CD4-positive, CD25-positive, alpha-beta regulatory T cell (primary cell): ENCODE measurements around the gene CDCP2. TPM values are rescaled to one million over a fixed set of nuclear protein-coding genes. Genes with fewer than 3 reads are reported as not detected.

ENCODE experiments used
- ATAC-seq, 2 donors: fragments of 150-1000 bp; cut with Tn5 transposase; one replicate each; pipeline ENCODE4 v1.10.0; 2021; ENCODE audit warnings: low read depth in 2 of 2, moderate number of reproducible peaks in 2 of 2, moderate library complexity in 1 of 2
- DNase-seq, 3 donors: peaks; one replicate each; pipeline versions ENCODE4 v3.0.0 to v3.0.0-alpha.2; 2012 to 2022; ENCODE audit warnings: mixed read lengths in 1 of 3
- H3K27ac ChIP-seq: one replicate; pipeline ENCODE4 v1.7.0; 2013; ENCODE audit warnings: mild to moderate bottlenecking, low read length; ENCODE audit not compliant: insufficient read depth, poor library complexity, severe bottlenecking
- H3K27me3 ChIP-seq: one replicate; pipeline ENCODE4 v1.7.0; 2013; ENCODE audit warnings: low read length; ENCODE audit not compliant: control insufficient read depth, insufficient read depth
- H3K36me3 ChIP-seq: one replicate; pipeline ENCODE4 v1.7.0; 2013; ENCODE audit warnings: mild to moderate bottlenecking, low read length, moderate library complexity; ENCODE audit not compliant: control insufficient read depth, insufficient read depth
- H3K4me1 ChIP-seq: 2 replicates; pipeline ENCODE4 v1.7.0; 2013; ENCODE audit warnings: mild to moderate bottlenecking, low read length; ENCODE audit not compliant: insufficient read depth, control insufficient read depth, poor library complexity, severe bottlenecking
- H3K4me3 ChIP-seq: one replicate; pipeline ENCODE4 v1.7.0; 2013; ENCODE audit warnings: low read depth, mild to moderate bottlenecking, low read length, moderate library complexity
- H3K9me3 ChIP-seq, 2 experiments: 1 replicate in 1 of 2; 2 replicates in 1 of 2; pipeline ENCODE4 v1.7.0; 2013; ENCODE audit warnings: low read length in 2 of 2, mild to moderate bottlenecking in 1 of 2, moderate library complexity in 1 of 2; ENCODE audit not compliant: control insufficient read depth in 2 of 2
- H3K27ac Mint-ChIP-seq, 3 donors: one replicate each; pipeline ENCODE4 v1.8.0; 2020 to 2022; ENCODE audit warnings: mild to moderate bottlenecking in 3 of 3, mixed read lengths in 3 of 3, moderate library complexity in 2 of 3
- H3K27me3 Mint-ChIP-seq: one replicate; pipeline ENCODE4 v1.8.0; 2022; ENCODE audit warnings: mild to moderate bottlenecking, mixed read lengths
- H3K36me3 Mint-ChIP-seq: one replicate; pipeline ENCODE4 v1.8.0; 2020; ENCODE audit warnings: mixed read lengths
- H3K4me1 Mint-ChIP-seq, 4 donors: one replicate each; pipeline ENCODE4 v1.8.0; 2020 to 2022; ENCODE audit warnings: mixed read lengths in 4 of 4, mild to moderate bottlenecking in 1 of 4
- H3K4me3 Mint-ChIP-seq, 4 donors: one replicate each; pipeline ENCODE4 v1.8.0; 2020 to 2022; ENCODE audit warnings: mild to moderate bottlenecking in 4 of 4, mixed read lengths in 4 of 4, moderate library complexity in 3 of 4
- H3K9me3 Mint-ChIP-seq, 7 donors: one replicate each; pipeline ENCODE4 v1.8.0; 2020 to 2022; ENCODE audit warnings: mixed read lengths in 7 of 7, mild to moderate bottlenecking in 3 of 7, moderate library complexity in 2 of 7
- polyA plus RNA-seq, 4 donors: library from polyadenylated mRNA; unstranded; fragments of 300-500 nt; fragmentation: Illumina TruSeq; gene quantifications; one replicate each; pipeline ENCODE4 v1.2.3, GENCODE V29; 2021
- total RNA-seq: library from RNA; stranded (reverse); gene quantifications from one replicate; pipeline ENCODE4 v1.2.3, GENCODE V29; 2022

The CDCP2 gene
- total and polyA plus RNA-seq, 5 donors from 2014 or later = 0.15 TPM; not detected in 4

DNA sequence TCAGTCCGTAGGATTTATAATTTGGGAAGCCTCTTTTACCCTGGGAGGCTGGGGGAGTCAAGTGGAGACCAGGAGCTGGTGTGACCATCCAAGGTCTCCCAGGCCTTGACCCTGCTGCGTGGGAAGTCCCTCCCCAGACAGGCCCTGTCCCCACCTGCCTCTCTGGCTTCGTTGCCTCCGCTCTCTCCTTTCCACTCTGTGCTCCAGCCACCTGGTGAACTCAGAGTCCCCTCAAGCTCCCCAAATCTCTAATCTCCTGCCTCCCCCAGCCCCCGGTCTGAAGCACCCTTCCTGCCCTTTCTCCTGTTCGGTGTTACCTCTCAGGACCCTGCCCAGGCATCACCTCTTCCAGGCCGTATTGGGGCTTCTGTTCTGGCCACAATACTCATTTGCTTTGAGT lies 27.9 kb downstream of the CDCP2 start:
- no peak overlapping the region for H3K4me3 ChIP-seq
- no peaks in the 10 kb centered on the region for H3K36me3 Mint-ChIP-seq
- peaks cover 0 to 10% (median 2%) of the 10 kb centered on the region in 4 donors for H3K4me1 Mint-ChIP-seq
- ATAC-seq (no peak), DNase-seq (no peak)
- H3K27ac Mint-ChIP-seq = no peak overlapping the region
- no peaks in the 10 kb centered on the region for H3K9me3 Mint-ChIP-seq
- H3K9me3 ChIP-seq = no peaks in the 10 kb centered on the region
- no peaks in the 10 kb centered on the region for H3K36me3 ChIP-seq
- H3K4me3 Mint-ChIP-seq = no peak overlapping the region
- no peaks in the 10 kb centered on the region for H3K27me3 ChIP-seq
- no peaks in the 10 kb centered on the region for H3K4me1 ChIP-seq
- H3K27me3 Mint-ChIP-seq = peaks cover 8% of the 10 kb centered on the region
- H3K27ac ChIP-seq = no peak overlapping the region

GRCh38 chr1:54124472-54124871 lies 28.3 kb downstream of the CDCP2 start:
- peaks cover 0 to 10% (median 2%) of the 10 kb centered on the region in 4 donors for H3K4me1 Mint-ChIP-seq
- H3K9me3 ChIP-seq = no peaks in the 10 kb centered on the region
- ATAC-seq (no peak), DNase-seq (no peak)
- H3K27ac ChIP-seq = no peak overlapping the region
- H3K36me3 ChIP-seq = no peaks in the 10 kb centered on the region
- H3K4me3 Mint-ChIP-seq = no peak overlapping the region
- H3K4me3 ChIP-seq = no peak overlapping the region
- no peaks in the 10 kb centered on the region for H3K9me3 Mint-ChIP-seq
- peaks cover 8% of the 10 kb centered on the region for H3K27me3 Mint-ChIP-seq
- H3K27me3 ChIP-seq = no peaks in the 10 kb centered on the region
- no peaks in the 10 kb centered on the region for H3K36me3 Mint-ChIP-seq
- H3K4me1 ChIP-seq = no peaks in the 10 kb centered on the region
- no peak overlapping the region for H3K27ac Mint-ChIP-seq

DNA sequence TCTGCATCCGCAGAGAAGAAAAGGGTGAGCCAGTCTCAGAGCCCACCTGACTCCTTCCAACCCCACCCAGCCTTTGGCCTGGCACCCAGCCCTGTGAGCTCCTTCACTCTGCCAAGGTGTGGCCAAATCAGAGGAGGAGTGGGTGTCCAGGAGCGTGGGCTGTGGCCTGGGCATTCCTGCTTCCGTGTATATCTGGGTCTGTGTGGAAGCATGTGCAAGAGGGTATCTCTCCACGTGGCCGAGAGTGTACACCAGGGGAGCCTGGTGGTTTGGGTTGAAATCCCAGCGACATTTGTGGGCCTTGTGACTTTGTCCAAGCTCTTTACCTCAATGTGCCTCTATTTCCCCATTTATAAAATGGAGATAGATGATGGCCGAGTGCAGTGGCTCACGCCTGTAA lies 29.8 kb downstream of the CDCP2 start:
- Histone ChIP-seq H3K4me1 (no peaks in the 10 kb centered on the region), H3K4me3 (no peak overlapping the region), H3K36me3 (no peaks in the 10 kb centered on the region), H3K9me3 (no peaks in the 10 kb centered on the region), H3K27ac (no peak overlapping the region), H3K27me3 (no peaks in the 10 kb centered on the region)
- Mint-ChIP-seq H3K4me3 (no peak overlapping the region), H3K4me1 (peaks cover 0 to 10% (median 2%) of the 10 kb centered on the region in 4 donors), H3K27me3 (peaks cover 8% of the 10 kb centered on the region), H3K27ac (no peak overlapping the region), H3K9me3 (no peaks in the 10 kb centered on the region), H3K36me3 (no peaks in the 10 kb centered on the region)
- no peak for DNase-seq
- ATAC-seq = no peak

DNA sequence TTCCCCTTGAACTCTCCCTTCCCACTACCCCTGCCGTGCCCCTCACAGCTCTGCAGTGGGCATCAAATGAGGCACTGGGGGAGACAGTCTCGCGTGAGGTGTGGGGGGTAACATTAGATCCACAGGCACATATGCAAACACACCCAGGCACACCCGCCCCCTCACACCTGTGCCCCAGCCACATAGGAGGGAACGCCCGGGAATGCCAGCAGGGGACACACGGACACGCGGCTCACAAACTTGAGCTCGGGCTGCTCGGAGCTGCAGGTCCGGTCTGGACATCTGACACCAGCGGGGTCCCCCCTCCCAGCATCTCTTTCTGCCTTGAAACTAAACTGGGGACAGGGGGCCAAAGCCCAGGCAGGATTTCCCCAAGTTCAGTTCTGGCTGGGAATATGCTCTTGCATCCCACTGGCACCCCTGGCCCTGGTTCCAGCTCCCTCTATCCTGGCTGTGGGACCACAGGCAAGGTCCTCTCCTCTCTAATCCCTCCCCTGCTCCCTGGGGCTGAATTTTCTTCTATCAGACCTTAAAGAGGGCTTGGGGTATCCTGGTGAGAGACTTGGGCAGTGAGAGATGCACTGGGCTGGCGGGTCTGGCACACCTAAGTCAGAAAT lies 30.6 kb downstream of the CDCP2 start:
- H3K9me3 Mint-ChIP-seq = no peaks in the 10 kb centered on the region
- H3K27me3 Mint-ChIP-seq = peaks cover 8% of the 10 kb centered on the region
- no peak overlapping the region for H3K27ac ChIP-seq
- no peaks in the 10 kb centered on the region for H3K4me1 ChIP-seq
- no peaks in the 10 kb centered on the region for H3K36me3 ChIP-seq
- no peaks in the 10 kb centered on the region for H3K9me3 ChIP-seq
- H3K4me3 Mint-ChIP-seq = no peak overlapping the region
- DNase-seq (no peak), ATAC-seq (no peak)
- no peaks in the 10 kb centered on the region for H3K27me3 ChIP-seq
- H3K4me1 Mint-ChIP-seq = peaks cover 0 to 10% (median 2%) of the 10 kb centered on the region in 4 donors
- H3K4me3 ChIP-seq = no peak overlapping the region
- H3K27ac Mint-ChIP-seq = peak overlapping the region in 1 of 3 donors; percentile 29
- no peaks in the 10 kb centered on the region for H3K36me3 Mint-ChIP-seq

GRCh38 chr1:54121482-54122134 lies 31.2 kb downstream of the CDCP2 start:
- Mint-ChIP-seq H3K4me1 (peaks cover 0 to 10% (median 2%) of the 10 kb centered on the region in 4 donors), H3K27me3 (peaks cover 5% of the 10 kb centered on the region), H3K4me3 (peak overlapping the region in 1 of 4 donors; percentile 44), H3K36me3 (no peaks in the 10 kb centered on the region), H3K9me3 (no peaks in the 10 kb centered on the region), H3K27ac (peak overlapping the region in 1 of 3 donors; percentile 29)
- DNase-seq (peak; percentile 21 to 50 (median 45)), ATAC-seq (peak; percentile 57 to 68)
- no peak overlapping the region for H3K27ac ChIP-seq
- H3K4me3 ChIP-seq = no peak overlapping the region
- no peaks in the 10 kb centered on the region for H3K27me3 ChIP-seq
- H3K9me3 ChIP-seq = no peaks in the 10 kb centered on the region
- no peaks in the 10 kb centered on the region for H3K36me3 ChIP-seq
- H3K4me1 ChIP-seq = no peaks in the 10 kb centered on the region

DNA sequence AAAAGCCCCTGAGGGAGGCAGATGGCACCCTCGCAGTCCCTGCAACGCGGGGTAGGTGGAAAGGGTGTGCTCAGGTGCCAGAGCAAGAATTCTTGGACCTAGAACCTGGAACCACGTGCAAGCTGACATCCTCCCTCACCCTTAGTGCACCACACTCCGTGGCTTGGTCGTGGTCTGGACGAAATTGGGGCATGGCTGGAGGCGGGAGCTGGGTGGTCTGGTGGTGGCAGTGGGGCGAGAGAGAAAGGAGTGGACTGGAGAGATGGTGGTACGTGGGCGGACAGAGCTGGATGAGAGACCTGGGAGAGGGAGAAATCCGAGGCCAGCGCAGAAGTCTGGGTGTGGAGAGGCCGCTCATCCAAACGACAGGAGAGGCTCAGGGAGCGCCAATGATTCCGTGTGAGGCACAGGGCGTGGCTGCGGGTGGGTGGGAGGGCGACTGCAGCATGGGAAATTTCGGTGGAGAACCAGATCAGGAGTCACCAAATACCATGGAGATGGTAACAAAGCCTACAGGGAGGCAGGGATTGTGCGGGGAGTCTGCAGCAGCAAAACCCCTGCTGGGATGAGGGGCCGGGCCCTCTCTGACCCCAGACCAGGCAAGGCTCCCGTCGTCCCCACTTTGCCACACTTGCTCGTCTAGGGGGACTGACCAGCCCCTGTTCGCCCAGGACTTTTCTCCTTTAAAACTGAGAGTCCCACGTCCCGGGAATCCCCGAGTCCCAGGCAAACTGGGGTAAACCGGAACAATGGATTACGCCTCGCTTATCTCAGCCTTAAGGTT lies 31.9 kb downstream of the CDCP2 start:
- DNase-seq (no peak), ATAC-seq (no peak)
- Histone ChIP-seq H3K4me1 (no peaks in the 10 kb centered on the region), H3K36me3 (no peaks in the 10 kb centered on the region), H3K27me3 (no peaks in the 10 kb centered on the region), H3K4me3 (no peak overlapping the region), H3K27ac (no peak overlapping the region), H3K9me3 (no peaks in the 10 kb centered on the region)
- no peaks in the 10 kb centered on the region for H3K9me3 Mint-ChIP-seq
- peaks cover 5% of the 10 kb centered on the region for H3K27me3 Mint-ChIP-seq
- H3K4me1 Mint-ChIP-seq = peaks cover 0 to 10% (median 2%) of the 10 kb centered on the region in 4 donors
- no peak overlapping the region for H3K27ac Mint-ChIP-seq
- H3K36me3 Mint-ChIP-seq = no peaks in the 10 kb centered on the region
- no peak overlapping the region for H3K4me3 Mint-ChIP-seq

- peaks cover 5% of the 10 kb centered on the region for H3K27me3 Mint-ChIP-seq
These were observed 32.6 kb downstream of the CDCP2 start for GRCh38 chr1:54120018-54120697.

More at GRCh38 chr1:54120018-54120697, 32.6 kb downstream of the CDCP2 start:
- H3K4me1 Mint-ChIP-seq = peaks cover 0 to 10% (median 2%) of the 10 kb centered on the region in 4 donors
- H3K4me3 Mint-ChIP-seq = no peak overlapping the region
- Histone ChIP-seq H3K27ac (no peak overlapping the region), H3K4me3 (no peak overlapping the region), H3K4me1 (no peaks in the 10 kb centered on the region), H3K36me3 (no peaks in the 10 kb centered on the region), H3K9me3 (no peaks in the 10 kb centered on the region), H3K27me3 (no peaks in the 10 kb centered on the region)
- no peaks in the 10 kb centered on the region for H3K9me3 Mint-ChIP-seq
- H3K27ac Mint-ChIP-seq = no peak overlapping the region
- no peaks in the 10 kb centered on the region for H3K36me3 Mint-ChIP-seq
- DNase-seq (no peak), ATAC-seq (no peak)
